Thyroid gland (tissue), 4 donors: ENCODE data around the gene CEP131. TPM values are rescaled to one million over a fixed set of nuclear protein-coding genes. Genes with fewer than 3 reads are reported as not detected.

ENCODE experiments used
- DNase-seq, 2 donors: peaks; one replicate each; pipeline ENCODE4 v3.0.0-alpha.2; 2019
- H3K27ac ChIP-seq, 3 donors: fragments of 200-600 bp; sonication (generic); 1 replicate in 2 of 3; 2 replicates in 1 of 3; pipeline ENCODE4 v1.5.1; 2016 to 2019; ENCODE audit warnings: mild to moderate bottlenecking in 1 of 3, moderate library complexity in 1 of 3
- H3K27me3 ChIP-seq: fragments of 200-600 bp; sonication (generic); one replicate; pipeline ENCODE4 v1.5.1; 2019
- H3K36me3 ChIP-seq, 2 donors: fragments of 200-600 bp; sonication (generic); one replicate each; pipeline ENCODE4 v1.5.1; 2016 to 2019
- H3K4me1 ChIP-seq, 2 donors: fragments of 200-600 bp; sonication (generic); one replicate each; pipeline ENCODE4 v1.5.1; 2017 to 2019
- H3K4me3 ChIP-seq, 3 donors: fragments of 200-600 bp; sonication (generic); replicated peaks in 1 of 3; 1 replicate in 2 of 3; 2 replicates in 1 of 3; pipeline ENCODE4 v1.5.1; 2016; ENCODE audit warnings: mild to moderate bottlenecking in 1 of 3
- H3K9me3 ChIP-seq: fragments of 200-600 bp; sonication (generic); one replicate; pipeline ENCODE4 v1.5.1; 2017
- CTCF ChIP-seq, 6 experiments: fragments of 200-600 bp in 3 of 6; fragments of 450-650 bp in 3 of 6; sonication (generic) in 3 of 6; IDR thresholded peaks; one replicate each; pipeline ENCODE4 v1.5.1; 2016 to 2019; ENCODE audit warnings: antibody characterized with exemption in 6 of 6, mild to moderate bottlenecking in 2 of 6, inconsistent platforms in 1 of 6, moderate library complexity in 1 of 6
- POLR2A ChIP-seq, 2 donors: fragments of 450-650 bp; IDR thresholded peaks; one replicate each; pipeline ENCODE4 v1.6.1; 2017; ENCODE audit warnings: antibody characterized with exemption in 2 of 2, mild to moderate bottlenecking in 2 of 2, moderate library complexity in 1 of 2
- WGBS, 2 donors: methylation state at CpG; one replicate each; pipeline ENCODE4 v1.1.5; 2017; 5-methylcytosine and 5-hydroxymethylcytosine counted together
- intact Hi-C: fragments of 100-400 bp; cut with DNase I; formaldehyde crosslinking; loops from one replicate; pipeline ENCODE4 v1.15.1; 2023
- total RNA-seq, 4 donors: library from RNA; depleted of rRNA; stranded (reverse); fragments of >200 nt; gene quantifications; one replicate each; pipeline ENCODE4 v1.2.3, GENCODE V29; 2016

CEP131 gene
- total RNA-seq, 4 donors from 2014 or later: 6.9 to 12.0 (median 8.6) TPM

- Histone ChIP-seq H3K27me3 (no peaks in the 10 kb centered on the region), H3K9me3 (no peaks in the 10 kb centered on the region), H3K27ac (no peak overlapping the region), H3K4me3 (no peak overlapping the region), H3K36me3 (peaks cover 28 to 39% of the 10 kb centered on the region in 2 donors), H3K4me1 (no peaks in the 10 kb centered on the region)
- TF ChIP-seq POLR2A (IDR thresholded peaks at IDR 0.05) (no peak), CTCF (IDR thresholded peaks at IDR 0.05) (no peak)
- 98 to 99% methylated on average over 6 to 22 of the region's 22 CpGs for WGBS, 2 donors
- no peak for DNase-seq
- intact Hi-C loops: no loop called here
Measured at GRCh38 chr17:81265576-81265975, 42.8 kb upstream of the CEP131 start.

GRCh38 chr17:81264640-81265039, 41.9 kb upstream of the CEP131 start:
- DNase-seq: no peak
- peaks cover 30 to 40% of the 10 kb centered on the region in 2 donors for H3K36me3 ChIP-seq
- WGBS, 2 donors: 89 to 100% methylated on average over 4 to 8 of the region's 12 CpGs

GRCh38 chr17:81263371-81264181, 40.8 kb upstream of the CEP131 start:
- no peak overlapping the region for H3K4me3 ChIP-seq
- TF ChIP-seq POLR2A (IDR thresholded peaks at IDR 0.05): no peak
- no peak for TF ChIP-seq CTCF (IDR thresholded peaks at IDR 0.05)
- no peaks in the 10 kb centered on the region for H3K4me1 ChIP-seq
- H3K27me3 ChIP-seq: no peaks in the 10 kb centered on the region
- no peak for DNase-seq
- intact Hi-C loops: no loop called here
- H3K9me3 ChIP-seq: no peaks in the 10 kb centered on the region
- H3K27ac ChIP-seq: no peak overlapping the region
- 93 to 95% methylated on average over 22 to 29 of the region's 40 CpGs for WGBS, 2 donors
- H3K36me3 ChIP-seq: peaks cover 39 to 50% of the 10 kb centered on the region in 2 donors

More at GRCh38 chr17:81264640-81265039, 41.9 kb upstream of the CEP131 start:
- Histone ChIP-seq H3K27ac (no peak overlapping the region), H3K27me3 (no peaks in the 10 kb centered on the region), H3K4me1 (no peaks in the 10 kb centered on the region), H3K9me3 (no peaks in the 10 kb centered on the region), H3K4me3 (no peak overlapping the region)
- intact Hi-C loops: no loop called here
- no peak for TF ChIP-seq POLR2A (IDR thresholded peaks at IDR 0.05)
- TF ChIP-seq CTCF (IDR thresholded peaks at IDR 0.05): no peak

- no peak for DNase-seq
- WGBS, 2 donors: 93 to 96% methylated on average over 26 to 36 of the region's 36 CpGs
- TF ChIP-seq POLR2A (IDR thresholded peaks at IDR 0.05): no peak
- no peak for TF ChIP-seq CTCF (IDR thresholded peaks at IDR 0.05)
- H3K36me3 ChIP-seq: peaks cover 40 to 50% of the 10 kb centered on the region in 2 donors
- H3K27ac ChIP-seq: no peak overlapping the region
- no peaks in the 10 kb centered on the region for H3K27me3 ChIP-seq
- H3K4me3 ChIP-seq: no peak overlapping the region
- intact Hi-C loops: no loop called here
- H3K4me1 ChIP-seq: peaks cover 4 to 5% of the 10 kb centered on the region in 2 donors
- no peaks in the 10 kb centered on the region for H3K9me3 ChIP-seq
Measured at GRCh38 chr17:81261582-81262336, 39.0 kb upstream of the CEP131 start.

- Histone ChIP-seq H3K36me3 (peaks cover 40 to 50% of the 10 kb centered on the region in 2 donors), H3K4me1 (peaks cover 11 to 12% of the 10 kb centered on the region in 2 donors), H3K9me3 (no peaks in the 10 kb centered on the region), H3K27me3 (no peaks in the 10 kb centered on the region), H3K4me3 (no peak overlapping the region), H3K27ac (no peak overlapping the region)
- WGBS, 2 donors: 94 to 96% methylated on average over 18 of the region's 18 CpGs
- DNase-seq: no peak
- intact Hi-C loops: no loop called here
- no peak for TF ChIP-seq CTCF (IDR thresholded peaks at IDR 0.05)
Measured at GRCh38 chr17:81261096-81261495, 38.3 kb upstream of the CEP131 start.
